ENCODE results near the gene PROM1.

- TF ChIP-seq POLR2A (IDR thresholded peaks at IDR 0.05) = no peak
- TF ChIP-seq CTCF (IDR thresholded peaks at IDR 0.05) = no peak
Measured at GRCh38 chr4:16090096-16090705, 6.4 kb upstream of the PROM1 start.

Data from body of pancreas (tissue), 4 donors.